ENCODE results near the gene DYNC2H1. TPM values are rescaled to one million over a fixed set of nuclear protein-coding genes. Genes with fewer than 3 reads are reported as not detected.
"Not testable (repeated sequence)": the region's sequence is repeated elsewhere in the genome, so short reads cannot be mapped to it uniquely, and the experiment has no call there.

DYNC2H1 gene
- total and polyA plus RNA-seq, 7 experiments from 2014 or later = 0.31 to 4.2 (median 2.3) TPM

- Histone ChIP-seq H3K36me3 (ENCODE audit: control insufficient read depth in 2 of 3, insufficient read depth in 3 of 3, low read length in 3 of 3) (no peaks in the 10 kb centered on the region), H3K4me1 (ENCODE audit: control insufficient read depth in 2 of 2, insufficient read depth in 2 of 2, low read length in 2 of 2) (no peaks in the 10 kb centered on the region), H3K4me3 (ENCODE audit: low read length) (no peak overlapping the region), H3K27me3 (ENCODE audit: control insufficient read depth in 2 of 2, insufficient read depth in 2 of 2, low read length in 2 of 2) (no peaks in the 10 kb centered on the region), H3K9me3 (ENCODE audit: control insufficient read depth in 2 of 3, low read length in 3 of 3) (no peaks in the 10 kb centered on the region), H3K27ac (ENCODE audit: low read depth, low read length) (no peak overlapping the region)
- Mint-ChIP-seq H3K36me3 (no peaks in the 10 kb centered on the region), H3K27ac (no peak overlapping the region), H3K9me3 (peaks cover 0 to 5% (median 1%) of the 10 kb centered on the region in 11 donors), H3K27me3 (no peaks in the 10 kb centered on the region), H3K4me3 (no peak overlapping the region), H3K4me1 (no peaks in the 10 kb centered on the region)
- no peak for DNase-seq
- no peak for ATAC-seq
- ChIA-PET CTCF (no interaction called here), POLR2A (no interaction called here)
- intact Hi-C loops (cut with micrococcal nuclease) = no loop called here
Measured at GRCh38 chr11:103367650-103368049, 258.4 kb downstream of the DYNC2H1 start.

GRCh38 chr11:103368145-103368544, 258.9 kb downstream of the DYNC2H1 start:
- no peak overlapping the region for H3K27ac ChIP-seq (ENCODE audit: low read depth, low read length)
- peaks cover 0 to 7% (median 2%) of the 10 kb centered on the region in 11 donors for H3K9me3 Mint-ChIP-seq
- no peak overlapping the region for H3K27ac Mint-ChIP-seq

DNA sequence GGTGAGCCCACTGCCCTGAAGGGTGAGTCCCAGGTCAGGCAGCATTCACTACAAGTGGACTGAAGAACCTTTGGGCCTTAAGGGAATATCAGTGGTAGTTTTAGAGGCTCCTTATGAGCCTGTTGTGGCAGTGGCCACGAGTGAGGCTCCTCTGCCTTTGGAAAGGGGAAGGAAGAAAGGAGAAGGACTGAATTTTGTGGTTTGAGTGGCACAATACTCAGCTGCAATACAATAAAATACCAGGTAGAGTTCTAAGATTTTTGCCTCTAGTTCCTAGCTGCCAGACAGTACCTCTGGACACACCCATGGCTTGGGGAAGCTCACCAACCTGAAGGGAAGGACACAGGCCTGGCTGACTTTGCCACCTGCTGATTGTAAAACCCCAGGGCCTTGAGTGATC, 260.9 kb downstream of the DYNC2H1 start:
- ChIA-PET POLR2A (no interaction called here), CTCF (no interaction called here)
- peaks cover 2 to 17% (median 9%) of the 10 kb centered on the region in 11 donors for H3K9me3 Mint-ChIP-seq

More at GRCh38 chr11:103368145-103368544, 258.9 kb downstream of the DYNC2H1 start:
- H3K4me1 ChIP-seq (ENCODE audit: control insufficient read depth in 2 of 2, insufficient read depth in 2 of 2, low read length in 2 of 2) = no peaks in the 10 kb centered on the region
- DNase-seq (no peak), ATAC-seq (no peak)
- ChIA-PET CTCF (no interaction called here), POLR2A (no interaction called here)
- Mint-ChIP-seq H3K36me3 (no peaks in the 10 kb centered on the region), H3K4me1 (no peaks in the 10 kb centered on the region), H3K27me3 (no peaks in the 10 kb centered on the region), H3K4me3 (no peak overlapping the region)
- no peak overlapping the region for H3K4me3 ChIP-seq (ENCODE audit: low read length)
- intact Hi-C loops (cut with micrococcal nuclease) = no loop called here
- H3K9me3 ChIP-seq (ENCODE audit: control insufficient read depth in 2 of 3, low read length in 3 of 3) = no peaks in the 10 kb centered on the region
- no peaks in the 10 kb centered on the region for H3K36me3 ChIP-seq (ENCODE audit: control insufficient read depth in 2 of 3, insufficient read depth in 3 of 3, low read length in 3 of 3)
- no peaks in the 10 kb centered on the region for H3K27me3 ChIP-seq (ENCODE audit: control insufficient read depth in 2 of 2, insufficient read depth in 2 of 2, low read length in 2 of 2)

GRCh38 chr11:103372906-103373305, 263.7 kb downstream of the DYNC2H1 start:
- H3K27me3 Mint-ChIP-seq = no peaks in the 10 kb centered on the region
- Histone ChIP-seq H3K27ac (ENCODE audit: low read depth, low read length) (no peak overlapping the region), H3K27me3 (ENCODE audit: control insufficient read depth in 2 of 2, insufficient read depth in 2 of 2, low read length in 2 of 2) (no peaks in the 10 kb centered on the region), H3K36me3 (ENCODE audit: control insufficient read depth in 2 of 3, insufficient read depth in 3 of 3, low read length in 3 of 3) (no peaks in the 10 kb centered on the region), H3K4me1 (ENCODE audit: control insufficient read depth in 2 of 2, insufficient read depth in 2 of 2, low read length in 2 of 2) (no peaks in the 10 kb centered on the region), H3K4me3 (ENCODE audit: low read length) (no peak overlapping the region), H3K9me3 (ENCODE audit: control insufficient read depth in 2 of 3, low read length in 3 of 3) (peaks cover 0 to 4% (median 0%) of the 10 kb centered on the region in 3 experiments)
- no peaks in the 10 kb centered on the region for H3K4me1 Mint-ChIP-seq
- DNase-seq (no peak), ATAC-seq (no peak)
- ChIA-PET POLR2A (no interaction called here), CTCF (no interaction called here)
- intact Hi-C loops (cut with micrococcal nuclease) = no loop called here
- H3K36me3 Mint-ChIP-seq = peaks cover 0 to 6% (median 4%) of the 10 kb centered on the region in 5 donors
- H3K27ac Mint-ChIP-seq = no peak overlapping the region
- no peak overlapping the region for H3K4me3 Mint-ChIP-seq
- peaks cover 6 to 36% (median 17%) of the 10 kb centered on the region in 11 donors for H3K9me3 Mint-ChIP-seq

More for the DNA sequence above, 260.9 kb downstream of the DYNC2H1 start:
- Histone ChIP-seq H3K4me1 (ENCODE audit: control insufficient read depth in 2 of 2, insufficient read depth in 2 of 2, low read length in 2 of 2) (no peaks in the 10 kb centered on the region), H3K27ac (ENCODE audit: low read depth, low read length) (no peak overlapping the region), H3K9me3 (ENCODE audit: control insufficient read depth in 2 of 3, low read length in 3 of 3) (peaks cover 0 to 4% (median 0%) of the 10 kb centered on the region in 3 experiments), H3K36me3 (ENCODE audit: control insufficient read depth in 2 of 3, insufficient read depth in 3 of 3, low read length in 3 of 3) (no peaks in the 10 kb centered on the region), H3K27me3 (ENCODE audit: control insufficient read depth in 2 of 2, insufficient read depth in 2 of 2, low read length in 2 of 2) (no peaks in the 10 kb centered on the region), H3K4me3 (ENCODE audit: low read length) (no peak overlapping the region)
- Mint-ChIP-seq H3K27ac (no peak overlapping the region), H3K4me3 (no peak overlapping the region), H3K36me3 (peaks cover 0 to 6% (median 4%) of the 10 kb centered on the region in 5 donors), H3K4me1 (no peaks in the 10 kb centered on the region), H3K27me3 (no peaks in the 10 kb centered on the region)
- ATAC-seq = no peak
- intact Hi-C loops (cut with micrococcal nuclease) = no loop called here
- DNase-seq = no peak

DNA sequence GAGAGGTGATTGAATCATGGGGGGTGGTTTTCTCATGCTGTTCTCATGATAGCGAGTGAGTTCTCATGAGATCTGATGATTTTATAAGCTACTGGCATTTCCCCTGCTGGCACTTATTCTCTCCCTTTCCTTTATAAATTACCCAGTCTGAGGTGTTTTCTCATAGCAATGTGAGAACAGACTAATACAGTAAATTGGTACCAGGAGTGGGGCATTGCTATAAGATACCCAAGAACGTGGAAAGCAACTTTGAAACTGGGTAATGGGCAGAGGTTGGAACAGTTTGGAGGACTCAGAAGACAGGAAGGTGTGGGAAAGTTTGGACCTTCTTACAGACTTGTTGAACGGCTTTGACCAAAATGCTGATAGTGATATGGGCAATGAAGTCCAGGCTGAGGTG, 265.0 kb downstream of the DYNC2H1 start:
- H3K36me3 ChIP-seq (ENCODE audit: control insufficient read depth in 2 of 3, insufficient read depth in 3 of 3, low read length in 3 of 3); intact Hi-C loops (cut with micrococcal nuclease); H3K9me3 ChIP-seq (ENCODE audit: control insufficient read depth in 2 of 3, low read length in 3 of 3); DNase-seq; CTCF ChIA-PET; ATAC-seq; H3K27ac ChIP-seq (ENCODE audit: low read depth, low read length); H3K36me3 Mint-ChIP-seq; H3K27me3 ChIP-seq (ENCODE audit: control insufficient read depth in 2 of 2, insufficient read depth in 2 of 2, low read length in 2 of 2); H3K27ac Mint-ChIP-seq; H3K4me1 Mint-ChIP-seq; POLR2A ChIA-PET; H3K4me3 ChIP-seq (ENCODE audit: low read length); H3K4me3 Mint-ChIP-seq; H3K4me1 ChIP-seq (ENCODE audit: control insufficient read depth in 2 of 2, insufficient read depth in 2 of 2, low read length in 2 of 2); H3K27me3 Mint-ChIP-seq: not testable (repeated sequence)
- peaks cover 6 to 36% (median 17%) of the 10 kb centered on the region in 11 donors for H3K9me3 Mint-ChIP-seq

DNA sequence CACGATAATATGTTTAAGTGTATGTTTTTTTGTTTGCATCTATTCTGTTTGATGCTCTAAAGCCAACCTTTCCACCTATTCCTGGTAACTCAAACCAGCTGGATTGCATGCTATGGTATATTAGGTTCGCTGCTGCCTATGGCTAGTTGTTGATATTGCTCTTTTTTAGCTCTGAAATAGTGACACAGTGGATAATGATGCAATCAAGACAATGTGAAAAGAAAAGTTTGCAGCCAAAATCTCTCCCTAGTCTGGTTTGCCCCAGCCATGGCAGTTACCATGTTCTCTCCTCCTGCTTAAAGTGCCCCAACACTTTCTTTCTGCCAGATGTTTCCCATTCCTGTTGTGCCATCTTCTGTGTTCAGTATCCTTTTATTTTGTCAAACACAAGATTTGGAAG, 269.7 kb downstream of the DYNC2H1 start:
- intact Hi-C loops (cut with micrococcal nuclease) = no loop called here
- Histone ChIP-seq H3K4me3 (ENCODE audit: low read length) (no peak overlapping the region), H3K36me3 (ENCODE audit: control insufficient read depth in 2 of 3, insufficient read depth in 3 of 3, low read length in 3 of 3) (no peaks in the 10 kb centered on the region), H3K27ac (ENCODE audit: low read depth, low read length) (no peak overlapping the region), H3K9me3 (ENCODE audit: control insufficient read depth in 2 of 3, low read length in 3 of 3) (peaks cover 0 to 4% (median 0%) of the 10 kb centered on the region in 3 experiments), H3K4me1 (ENCODE audit: control insufficient read depth in 2 of 2, insufficient read depth in 2 of 2, low read length in 2 of 2) (no peaks in the 10 kb centered on the region), H3K27me3 (ENCODE audit: control insufficient read depth in 2 of 2, insufficient read depth in 2 of 2, low read length in 2 of 2) (no peaks in the 10 kb centered on the region)
- no peak overlapping the region for H3K27ac Mint-ChIP-seq
- POLR2A ChIA-PET = no interaction called here
- H3K4me3 Mint-ChIP-seq = no peak overlapping the region
- CTCF ChIA-PET = no interaction called here
- ATAC-seq (no peak), DNase-seq (no peak)
- peaks cover 6 to 27% (median 12%) of the 10 kb centered on the region in 11 donors for H3K9me3 Mint-ChIP-seq
- peaks cover 0 to 6% (median 3%) of the 10 kb centered on the region in 5 donors for H3K36me3 Mint-ChIP-seq
- H3K27me3 Mint-ChIP-seq = peaks cover 0 to 3% (median 0%) of the 10 kb centered on the region in 5 donors
- no peaks in the 10 kb centered on the region for H3K4me1 Mint-ChIP-seq

DNA sequence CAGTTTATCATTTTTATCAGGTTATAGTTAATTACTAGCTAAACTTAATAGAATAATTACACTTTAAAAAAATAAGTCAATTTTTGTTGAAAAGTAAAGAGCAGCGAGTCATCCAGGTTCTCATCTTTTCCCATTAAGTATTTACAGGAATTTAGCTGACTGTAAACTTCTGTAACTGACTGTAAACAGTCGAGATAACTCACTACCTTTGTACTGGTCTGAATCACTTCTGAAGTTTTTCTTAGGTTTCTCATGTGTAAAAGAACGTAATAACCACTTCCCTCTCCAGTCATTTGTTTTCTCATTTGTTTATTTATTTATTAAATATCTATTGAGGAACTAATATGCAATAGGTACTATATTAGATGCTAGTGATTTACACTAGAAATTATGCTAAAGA, 270.8 kb downstream of the DYNC2H1 start:
- intact Hi-C loops (cut with micrococcal nuclease) = no loop called here
- peaks cover 0 to 19% (median 8%) of the 10 kb centered on the region in 11 donors for H3K9me3 Mint-ChIP-seq
- no peaks in the 10 kb centered on the region for H3K27me3 ChIP-seq (ENCODE audit: control insufficient read depth in 2 of 2, insufficient read depth in 2 of 2, low read length in 2 of 2)

More for the DNA sequence above, 270.8 kb downstream of the DYNC2H1 start:
- Mint-ChIP-seq H3K36me3 (peaks cover 0 to 3% (median 0%) of the 10 kb centered on the region in 5 donors), H3K4me1 (no peaks in the 10 kb centered on the region), H3K4me3 (no peak overlapping the region), H3K27me3 (peaks cover 0 to 3% (median 0%) of the 10 kb centered on the region in 5 donors), H3K27ac (no peak overlapping the region)
- Histone ChIP-seq H3K9me3 (ENCODE audit: control insufficient read depth in 2 of 3, low read length in 3 of 3) (peaks cover 0 to under 1% (median 0%) of the 10 kb centered on the region in 3 experiments), H3K36me3 (ENCODE audit: control insufficient read depth in 2 of 3, insufficient read depth in 3 of 3, low read length in 3 of 3) (no peaks in the 10 kb centered on the region), H3K4me1 (ENCODE audit: control insufficient read depth in 2 of 2, insufficient read depth in 2 of 2, low read length in 2 of 2) (no peaks in the 10 kb centered on the region), H3K27ac (ENCODE audit: low read depth, low read length) (no peak overlapping the region), H3K4me3 (ENCODE audit: low read length) (no peak overlapping the region)
- CTCF ChIA-PET = no interaction called here
- no peak for ATAC-seq
- DNase-seq = no peak
- POLR2A ChIA-PET = no interaction called here
